Transverse colon (tissue), 4 donors: ENCODE measurements around the gene COLEC12. TPM values are rescaled to one million over a fixed set of nuclear protein-coding genes. Genes with fewer than 3 reads are reported as not detected.

Experiments
- DNase-seq: peaks from one replicate; pipeline ENCODE4 v3.0.0-alpha.2; 2019
- H3K27ac ChIP-seq, 4 donors: fragments of 200-600 bp; sonication (generic); 2 replicates each; pipeline ENCODE4 v1.5.1; 2016 to 2018; ENCODE audit warnings: inconsistent platforms in 4 of 4
- H3K27me3 ChIP-seq: fragments of 200-600 bp; sonication (generic); 2 replicates; pipeline ENCODE4 v1.5.1; 2017; ENCODE audit warnings: inconsistent platforms
- H3K36me3 ChIP-seq, 4 donors: fragments of 200-600 bp; sonication (generic); 2 replicates each; pipeline ENCODE4 v1.5.1; 2017 to 2019; ENCODE audit warnings: inconsistent platforms in 4 of 4
- H3K4me1 ChIP-seq, 4 donors: fragments of 200-600 bp; sonication (generic); 2 replicates each; pipeline ENCODE4 v1.5.1; 2017 to 2020; ENCODE audit warnings: inconsistent platforms in 4 of 4
- H3K4me3 ChIP-seq, 4 donors: fragments of 200-600 bp; sonication (generic); 1 replicate in 1 of 4; 2 replicates in 3 of 4; pipeline versions ENCODE4 v1.5.1 to v1.6.1; 2017 to 2019; ENCODE audit warnings: inconsistent platforms in 4 of 4
- H3K9me3 ChIP-seq, 2 donors: fragments of 200-600 bp; sonication (generic); 2 replicates each; pipeline ENCODE4 v1.5.1; 2017 to 2019; ENCODE audit warnings: inconsistent platforms in 2 of 2
- EP300 ChIP-seq: sonication (generic); formaldehyde crosslinking; IDR thresholded peaks from one replicate; pipeline ENCODE4 v1.6.1; 2017; ENCODE audit warnings: antibody characterized with exemption, low read depth
- POLR2A ChIP-seq: fragments of 450-650 bp; IDR thresholded peaks from one replicate; pipeline ENCODE4 v1.6.1; 2016; ENCODE audit warnings: antibody characterized with exemption, mild to moderate bottlenecking, moderate library complexity
- POLR2AphosphoS5 ChIP-seq, 3 donors: sonication (generic); formaldehyde crosslinking; IDR thresholded peaks; one replicate each; pipeline ENCODE4 v1.6.1; 2016; ENCODE audit warnings: antibody characterized with exemption in 3 of 3
- WGBS, 2 donors: methylation state at CpG; one replicate each; pipeline ENCODE4 v1.1.5; 2018; ENCODE audit warnings: low coverage in 1 of 2; 5-methylcytosine and 5-hydroxymethylcytosine counted together
- in situ Hi-C, 4 donors: fragments of 200-750 bp; cut with MboI; loops; one replicate each; pipeline versions ENCODE4 v1.15.0 to v1.15.1; 2017; ENCODE audit warnings: low sequenced_read_pairs in 3 of 4, low pct_ligation_motif_present in 1 of 4, low pct_unique_long_range_greater_than_20kb in 1 of 4
- intact Hi-C: fragments of 100-400 bp; cut with DNase I; formaldehyde crosslinking; loops from one replicate; pipeline ENCODE4 v1.15.1; 2023; ENCODE audit warnings: low total_unique reads
- total RNA-seq, 4 donors: library from RNA; depleted of rRNA; stranded (reverse); fragments of >200 nt; gene quantifications; one replicate each; pipeline ENCODE4 v1.1.0, GENCODE V29; 2016
- TF ChIP-seq, protein P1 (sequence below), 5 experiments: fragments of 200-600 bp in 3 of 5; fragments of 450-650 bp in 2 of 5; sonication (generic) in 3 of 5; IDR thresholded peaks; 1 replicate in 2 of 5; 2 replicates in 3 of 5; pipeline ENCODE4 v1.5.1; 2016 to 2017; ENCODE audit warnings: antibody characterized with exemption in 5 of 5, inconsistent platforms in 3 of 5, mild to moderate bottlenecking in 2 of 5, moderate library complexity in 1 of 5

Gene COLEC12
- total RNA-seq, 4 donors from 2014 or later, result 1.4 to 7.8 (median 2.8) TPM

DNA sequence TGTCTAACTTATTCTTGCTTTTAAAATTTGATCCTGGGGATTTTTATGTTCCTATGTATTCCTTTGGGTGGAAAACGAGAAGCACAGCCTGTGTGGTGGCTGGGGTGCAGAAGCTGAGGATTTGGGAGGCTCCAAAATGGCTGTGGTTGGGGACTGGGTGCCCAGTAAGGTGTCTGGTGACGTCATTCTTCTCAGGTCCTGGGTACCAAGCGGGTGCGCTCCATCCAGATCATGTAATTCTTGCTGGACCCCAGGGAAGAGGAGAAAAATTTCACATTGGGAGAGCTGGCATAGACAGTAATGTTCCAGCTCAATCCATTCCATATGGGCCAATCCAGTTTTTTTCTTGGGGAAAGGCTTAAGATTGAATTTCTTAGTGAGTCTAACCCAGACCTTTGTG lies 171.6 kb downstream of the COLEC12 start:
- H3K4me3 ChIP-seq, result no peak overlapping the region
- WGBS, 2 donors, result 79% methylated on average over 4 of the region's 4 CpGs
- H3K36me3 ChIP-seq, result no peaks in the 10 kb centered on the region
- no peak overlapping the region for H3K27ac ChIP-seq
- in situ Hi-C loops (no loop called here), intact Hi-C loops (no loop called here)
- H3K27me3 ChIP-seq, result no peaks in the 10 kb centered on the region
- TF ChIP-seq POLR2AphosphoS5 (IDR thresholded peaks at IDR 0.05), result no peak
- no peak for TF ChIP-seq POLR2A
- TF ChIP-seq, protein P1, sequence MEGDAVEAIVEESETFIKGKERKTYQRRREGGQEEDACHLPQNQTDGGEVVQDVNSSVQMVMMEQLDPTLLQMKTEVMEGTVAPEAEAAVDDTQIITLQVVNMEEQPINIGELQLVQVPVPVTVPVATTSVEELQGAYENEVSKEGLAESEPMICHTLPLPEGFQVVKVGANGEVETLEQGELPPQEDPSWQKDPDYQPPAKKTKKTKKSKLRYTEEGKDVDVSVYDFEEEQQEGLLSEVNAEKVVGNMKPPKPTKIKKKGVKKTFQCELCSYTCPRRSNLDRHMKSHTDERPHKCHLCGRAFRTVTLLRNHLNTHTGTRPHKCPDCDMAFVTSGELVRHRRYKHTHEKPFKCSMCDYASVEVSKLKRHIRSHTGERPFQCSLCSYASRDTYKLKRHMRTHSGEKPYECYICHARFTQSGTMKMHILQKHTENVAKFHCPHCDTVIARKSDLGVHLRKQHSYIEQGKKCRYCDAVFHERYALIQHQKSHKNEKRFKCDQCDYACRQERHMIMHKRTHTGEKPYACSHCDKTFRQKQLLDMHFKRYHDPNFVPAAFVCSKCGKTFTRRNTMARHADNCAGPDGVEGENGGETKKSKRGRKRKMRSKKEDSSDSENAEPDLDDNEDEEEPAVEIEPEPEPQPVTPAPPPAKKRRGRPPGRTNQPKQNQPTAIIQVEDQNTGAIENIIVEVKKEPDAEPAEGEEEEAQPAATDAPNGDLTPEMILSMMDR (IDR thresholded peaks at IDR 0.05), result no peak
- no peak for TF ChIP-seq EP300
- no peak for DNase-seq
- peaks cover 0 to 24% (median 4%) of the 10 kb centered on the region in 4 donors for H3K4me1 ChIP-seq
- H3K9me3 ChIP-seq, result no peaks in the 10 kb centered on the region

DNA sequence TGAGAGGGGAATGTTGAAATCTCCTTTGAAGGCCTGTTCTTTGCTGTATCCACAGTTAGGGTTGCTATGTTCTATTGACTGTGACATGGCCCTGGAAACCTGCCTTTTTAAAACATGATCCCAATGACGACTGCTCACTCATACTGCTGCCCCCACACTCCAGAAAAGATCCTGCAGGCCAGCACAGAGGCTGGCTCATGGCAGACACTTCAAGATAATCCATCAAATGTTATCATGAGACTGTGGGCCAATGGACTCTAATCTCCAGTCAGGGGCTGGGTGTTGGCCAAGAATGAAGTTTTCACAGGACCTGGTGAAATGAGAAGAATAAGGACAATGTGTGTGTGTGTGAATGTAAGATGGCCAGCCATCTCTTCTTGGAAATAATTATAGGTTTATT lies 173.7 kb downstream of the COLEC12 start:
- TF ChIP-seq POLR2AphosphoS5 (IDR thresholded peaks at IDR 0.05) (no peak), EP300 (no peak), POLR2A (no peak)
- TF ChIP-seq, protein P1 (IDR thresholded peaks at IDR 0.05), result no peak
- H3K4me1 ChIP-seq, result peaks cover 0 to 28% (median 0%) of the 10 kb centered on the region in 4 donors
- no peak overlapping the region for H3K27ac ChIP-seq
- no peak overlapping the region for H3K4me3 ChIP-seq
- H3K36me3 ChIP-seq, result no peaks in the 10 kb centered on the region
- no peak for DNase-seq
- 40 to 56% methylated on average over 1 of the region's 1 CpG for WGBS, 2 donors
- no peaks in the 10 kb centered on the region for H3K9me3 ChIP-seq
- intact Hi-C loops (no loop called here), in situ Hi-C loops (no loop called here)
- H3K27me3 ChIP-seq, result no peaks in the 10 kb centered on the region

DNA sequence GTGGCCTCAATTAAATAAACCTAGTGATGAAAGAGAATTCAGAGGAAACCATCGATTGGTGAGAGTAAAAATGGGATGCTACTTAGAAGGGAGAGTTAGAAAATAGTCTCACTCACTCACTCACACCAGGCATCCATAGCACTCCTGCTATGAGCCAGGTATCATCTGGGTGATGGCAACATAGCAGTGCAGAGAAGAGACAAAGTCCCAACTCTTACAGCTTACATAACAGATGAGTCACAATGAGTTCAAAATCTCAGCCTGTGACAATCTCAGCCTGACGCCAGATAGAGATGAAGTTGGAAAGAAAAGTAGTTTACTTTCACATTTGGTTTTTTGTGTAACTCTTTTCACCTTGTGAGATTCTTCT lies 177.3 kb downstream of the COLEC12 start:
- TF ChIP-seq POLR2A, result no peak
- TF ChIP-seq, protein P1 (IDR thresholded peaks at IDR 0.05), result no peak
- H3K27ac ChIP-seq, result peak overlapping the region in 3 of 4 donors; percentile 21 to 35 (median 26)
- no peaks in the 10 kb centered on the region for H3K36me3 ChIP-seq
- no peak overlapping the region for H3K4me3 ChIP-seq
- intact Hi-C loops, result no loop called here
- DNase-seq, result no peak
- no peaks in the 10 kb centered on the region for H3K9me3 ChIP-seq
- in situ Hi-C loops, result no loop called here
- WGBS, 2 donors, result 58 to 68% methylated on average over 2 of the region's 2 CpGs
- no peaks in the 10 kb centered on the region for H3K27me3 ChIP-seq
- peaks cover 0 to 24% (median 0%) of the 10 kb centered on the region in 4 donors for H3K4me1 ChIP-seq

DNA sequence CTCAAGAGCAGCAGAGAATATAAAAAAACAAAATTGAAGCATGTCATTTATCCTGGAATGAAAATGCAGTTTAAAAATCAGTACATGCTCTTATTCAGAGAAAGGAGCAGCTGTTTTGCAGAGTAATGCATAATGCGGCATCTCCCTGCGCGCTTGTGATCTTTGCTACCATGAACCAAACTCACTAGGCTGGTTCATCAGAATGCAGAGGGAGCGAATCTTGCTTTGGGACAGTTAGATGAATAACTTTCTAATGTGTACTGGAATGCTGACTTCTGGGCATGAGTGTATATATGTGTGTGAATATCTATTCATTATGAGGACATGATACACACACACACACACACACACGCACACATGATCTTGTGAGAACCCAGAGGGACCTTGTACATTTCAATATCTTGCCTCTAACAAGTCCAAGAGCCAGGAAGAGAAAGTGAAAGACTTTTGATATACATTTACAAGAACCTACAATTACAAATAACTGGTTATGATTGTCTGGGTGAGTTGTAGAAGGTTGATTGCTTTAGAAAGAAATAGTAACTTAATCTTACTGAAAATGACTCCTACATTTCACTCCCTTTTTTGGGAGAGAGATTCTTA lies 178.5 kb downstream of the COLEC12 start:
- peak overlapping the region in 1 of 4 donors; percentile 31 for H3K27ac ChIP-seq
- no peaks in the 10 kb centered on the region for H3K27me3 ChIP-seq
- H3K36me3 ChIP-seq, result no peaks in the 10 kb centered on the region
- H3K4me3 ChIP-seq, result no peak overlapping the region
- TF ChIP-seq, protein P1 (IDR thresholded peaks at IDR 0.05), result no peak
- TF ChIP-seq POLR2AphosphoS5 (IDR thresholded peaks at IDR 0.05) (no peak), EP300 (no peak), POLR2A (no peak)
- peaks cover 0 to 24% (median 0%) of the 10 kb centered on the region in 4 donors for H3K4me1 ChIP-seq
- intact Hi-C loops (no loop called here), in situ Hi-C loops (no loop called here)
- no peak for DNase-seq
- H3K9me3 ChIP-seq, result no peaks in the 10 kb centered on the region
- 86 to 91% methylated on average over 5 of the region's 5 CpGs for WGBS, 2 donors
